Liver (tissue), 9 donors: ENCODE measurements around the gene CCDC9B. TPM values are rescaled to one million over a fixed set of nuclear protein-coding genes. Genes with fewer than 3 reads are reported as not detected.

Experiments used
- DNase-seq: peaks from one replicate; pipeline ENCODE4 v3.0.0-alpha.2; 2017; ENCODE audit warnings: low spot score
- H3K27ac ChIP-seq, 2 donors: one replicate each; pipeline ENCODE4 v1.7.0; 2013; ENCODE audit warnings: inconsistent platforms in 2 of 2, low read length in 2 of 2, control low read depth in 1 of 2, low read depth in 1 of 2, mild to moderate bottlenecking in 1 of 2
- H3K27me3 ChIP-seq, 4 donors: one replicate each; pipeline versions ENCODE4 v1.6.1 to v1.7.0; 2013; ENCODE audit warnings: low read length in 3 of 4, inconsistent platforms in 1 of 4, mild to moderate bottlenecking in 1 of 4, moderate library complexity in 1 of 4; ENCODE audit not compliant: control insufficient read depth in 4 of 4, insufficient read depth in 4 of 4
- H3K36me3 ChIP-seq, 4 donors: one replicate each; pipeline versions ENCODE4 v1.6.1 to v1.7.0; 2013; ENCODE audit warnings: low read length in 3 of 4, mild to moderate bottlenecking in 3 of 4, low read depth in 1 of 4, moderate library complexity in 1 of 4; ENCODE audit not compliant: control insufficient read depth in 4 of 4, insufficient read depth in 3 of 4
- H3K4me1 ChIP-seq, 4 donors: one replicate each; pipeline versions ENCODE4 v1.6.1 to v1.7.0; 2013; ENCODE audit warnings: low read length in 3 of 4, mild to moderate bottlenecking in 3 of 4, moderate library complexity in 1 of 4; ENCODE audit not compliant: control insufficient read depth in 4 of 4, insufficient read depth in 4 of 4
- H3K4me3 ChIP-seq, 3 donors: one replicate each; pipeline versions ENCODE4 v1.6.1 to v1.7.0; 2013; ENCODE audit warnings: low read length in 3 of 3, control low read depth in 1 of 3, low read depth in 1 of 3, mild to moderate bottlenecking in 1 of 3
- H3K9ac ChIP-seq, 2 donors: one replicate each; pipeline ENCODE4 v1.7.0; 2013; ENCODE audit warnings: low read length in 2 of 2, mild to moderate bottlenecking in 2 of 2, moderate library complexity in 2 of 2, control low read depth in 1 of 2, low read depth in 1 of 2
- H3K9me3 ChIP-seq, 4 donors: one replicate each; pipeline versions ENCODE4 v1.6.1 to v1.7.0; 2013; ENCODE audit warnings: low read length in 3 of 4; ENCODE audit not compliant: control insufficient read depth in 4 of 4
- FOXA1 ChIP-seq: IDR thresholded peaks from 2 replicates; pipeline ENCODE4 v1.6.1; 2016; ENCODE audit warnings: antibody characterized with exemption
- FOXA2 ChIP-seq: IDR thresholded peaks from 2 replicates; pipeline ENCODE4 v1.6.1; 2016; ENCODE audit warnings: antibody characterized with exemption
- GABPA ChIP-seq, 2 donors: IDR thresholded peaks in 1 of 2; conservative IDR thresholded peaks in 1 of 2; 2 replicates each; pipeline ENCODE4 v1.6.1; 2016; ENCODE audit warnings: antibody characterized with exemption in 2 of 2, mild to moderate bottlenecking in 1 of 2, moderate library complexity in 1 of 2
- HNF4A ChIP-seq, 2 donors: conservative IDR thresholded peaks; 2 replicates each; pipeline ENCODE4 v1.6.1; 2016; ENCODE audit warnings: antibody characterized with exemption in 2 of 2, mild to moderate bottlenecking in 2 of 2
- JUND ChIP-seq, 2 donors: IDR thresholded peaks; 2 replicates each; pipeline ENCODE4 v1.6.1; 2016; ENCODE audit warnings: antibody characterized with exemption in 2 of 2
- NR2F2 ChIP-seq: IDR thresholded peaks from 2 replicates; pipeline ENCODE4 v1.6.1; 2016; ENCODE audit warnings: antibody characterized with exemption
- RAD21 ChIP-seq, 2 donors: IDR thresholded peaks; 2 replicates each; pipeline ENCODE4 v1.6.1; 2016; ENCODE audit warnings: antibody characterized with exemption in 2 of 2, mild to moderate bottlenecking in 2 of 2
- RXRA ChIP-seq, 2 donors: IDR thresholded peaks; 2 replicates each; pipeline ENCODE4 v1.6.1; 2017 to 2018; ENCODE audit warnings: antibody characterized with exemption in 2 of 2, mild to moderate bottlenecking in 1 of 2
- SP1 ChIP-seq: IDR thresholded peaks from 2 replicates; pipeline ENCODE4 v1.6.1; 2018; ENCODE audit warnings: antibody characterized with exemption, mild to moderate bottlenecking
- TAF1 ChIP-seq: conservative IDR thresholded peaks from 2 replicates; pipeline ENCODE4 v1.6.1; 2016; ENCODE audit warnings: antibody characterized with exemption, mild to moderate bottlenecking
- YY1 ChIP-seq: IDR thresholded peaks from 2 replicates; pipeline ENCODE4 v1.6.1; 2016; ENCODE audit warnings: antibody characterized with exemption, mild to moderate bottlenecking
- WGBS: extraction: QIAGEN DNeasy Blood & Tissue Kit; methylation state at CpG from one replicate; pipeline ENCODE4 v1.1.7; 2013; 5-methylcytosine and 5-hydroxymethylcytosine counted together
- polyA plus RNA-seq, 2 donors: library from polyadenylated mRNA; stranded (reverse) in 1 of 2; unstranded in 1 of 2; fragments of 200-250 nt in 1 of 2; fragments of >200 nt in 1 of 2; fragmentation: Nextera tagmentation in 1 of 2; extraction: Ambion mirVana in 1 of 2; gene quantifications; one replicate each; pipeline versions ENCODE4 v1.2.1 to v1.2.3, GENCODE V29; 2013 to 2015
- total RNA-seq, 2 donors: library from RNA; depleted of rRNA; stranded (reverse); fragments of >200 nt; gene quantifications; one replicate each; pipeline ENCODE4 v1.2.3, GENCODE V29; 2014
- TF ChIP-seq, protein P1 (sequence below): IDR thresholded peaks from 2 replicates; pipeline ENCODE4 v1.6.1; 2016; ENCODE audit warnings: antibody characterized with exemption
- TF ChIP-seq, protein P2 (sequence below): IDR thresholded peaks from 2 replicates; pipeline ENCODE4 v1.6.1; 2016; ENCODE audit warnings: antibody characterized with exemption, mild to moderate bottlenecking
- TF ChIP-seq, protein P3 (sequence below): fragments of 150-350 bp; IDR thresholded peaks from 2 replicates; pipeline ENCODE4 v1.5.1; 2017; ENCODE audit warnings: improper control_type of control experiment, low read depth, low read length; ENCODE audit not compliant: missing input control
- TF ChIP-seq, protein P4 (sequence below): IDR thresholded peaks from 2 replicates; pipeline ENCODE4 v1.6.1; 2016; ENCODE audit warnings: antibody characterized with exemption
- donor health status: healthy.
- donor health status: healthy.
- donor health status: healthy.
- donor health status: healthy.
- donor health status: healthy.

Gene CCDC9B
- total and polyA plus RNA-seq, 4 donors: 0.43 to 4.4 (median 0.73) TPM

DNA sequence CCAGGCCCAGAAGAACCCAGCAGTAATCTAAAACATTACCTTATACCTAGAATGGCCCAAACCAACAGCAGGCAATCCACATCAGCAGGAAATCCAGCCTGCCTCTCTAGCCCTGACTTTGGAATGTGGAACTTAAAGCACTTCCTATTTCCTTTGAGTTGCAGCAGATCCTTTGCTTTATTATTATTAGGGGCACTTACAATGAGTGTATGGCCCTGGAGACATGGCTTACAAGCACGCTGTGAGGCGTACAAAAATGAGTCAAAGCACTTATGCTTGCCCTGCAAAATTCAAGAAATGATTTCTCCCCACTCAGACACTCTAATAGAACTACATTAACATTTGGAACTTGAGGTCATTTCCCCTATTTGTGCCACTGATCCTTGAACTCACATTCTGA lies 32.2 kb upstream of the CCDC9B start (continued):
- TF ChIP-seq RAD21 (IDR thresholded peaks at IDR 0.05) (no peak), JUND (IDR thresholded peaks at IDR 0.05) (no peak), FOXA1 (no peak)

DNA sequence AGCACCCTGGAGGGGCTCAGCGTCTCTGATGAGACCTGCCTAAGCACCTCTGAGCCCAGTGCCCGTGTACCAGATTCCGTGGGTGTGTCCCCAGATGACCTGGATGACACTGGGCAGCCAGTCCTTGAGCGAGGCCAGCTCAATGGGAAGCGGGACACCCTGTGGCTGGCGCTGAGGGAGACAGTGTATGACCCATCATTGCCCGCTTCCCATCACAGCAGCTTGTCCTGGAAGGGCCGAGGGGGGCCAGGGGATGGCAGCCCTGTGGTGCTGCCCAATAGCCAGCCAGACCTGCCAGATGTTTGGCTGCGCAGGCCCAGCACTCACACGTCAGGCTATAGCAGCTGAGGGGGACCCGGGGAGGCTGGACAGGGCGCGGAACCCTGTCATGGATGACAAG lies 29.2 kb upstream of the CCDC9B start:
- Histone ChIP-seq H3K27me3 (no peaks in the 10 kb centered on the region), H3K4me1 (peaks cover 6 to 24% (median 13%) of the 10 kb centered on the region in 4 donors), H3K36me3 (no peaks in the 10 kb centered on the region), H3K9ac (no peak overlapping the region), H3K27ac (no peak overlapping the region), H3K4me3 (no peak overlapping the region), H3K9me3 (no peaks in the 10 kb centered on the region)
- 88% methylated on average over 13 of the region's 13 CpGs for WGBS
- TF ChIP-seq, protein P1, sequence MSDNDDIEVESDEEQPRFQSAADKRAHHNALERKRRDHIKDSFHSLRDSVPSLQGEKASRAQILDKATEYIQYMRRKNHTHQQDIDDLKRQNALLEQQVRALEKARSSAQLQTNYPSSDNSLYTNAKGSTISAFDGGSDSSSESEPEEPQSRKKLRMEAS: no peak
- no peak for DNase-seq

DNA sequence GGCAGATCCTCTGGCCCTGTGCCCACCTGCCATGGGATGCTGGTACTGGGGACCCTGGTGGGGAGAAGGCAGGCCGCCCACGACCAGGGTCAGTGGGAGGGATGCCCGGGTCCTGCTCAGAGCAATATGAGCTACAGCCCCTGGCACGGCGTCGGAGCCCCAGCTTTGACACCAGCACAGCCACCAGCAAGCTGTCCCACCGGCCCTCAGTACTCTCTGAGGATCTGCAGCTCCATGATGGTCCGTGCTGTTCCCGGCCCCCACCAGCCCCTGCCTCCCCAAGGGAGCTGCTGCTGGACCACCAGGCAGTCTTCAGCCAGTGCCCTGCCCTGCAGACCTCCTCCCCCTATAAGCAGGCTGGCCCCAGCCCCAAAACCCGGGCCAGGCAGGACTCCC lies 28.7 kb upstream of the CCDC9B start:
- Histone ChIP-seq H3K36me3 (no peaks in the 10 kb centered on the region), H3K27ac (no peak overlapping the region), H3K9me3 (no peaks in the 10 kb centered on the region), H3K4me3 (no peak overlapping the region), H3K27me3 (no peaks in the 10 kb centered on the region), H3K9ac (no peak overlapping the region), H3K4me1 (peaks cover 6 to 24% (median 13%) of the 10 kb centered on the region in 4 donors)
- WGBS: 92% methylated on average over 10 of the region's 10 CpGs
- DNase-seq: no peak
- TF ChIP-seq SP1: no peak
- no peak for TF ChIP-seq FOXA2
- TF ChIP-seq RXRA (IDR thresholded peaks at IDR 0.05): no peak
- no peak for TF ChIP-seq TAF1
- TF ChIP-seq YY1: no peak
- no peak for TF ChIP-seq HNF4A (conservative IDR thresholded peaks at IDR 0.05)
- no peak for TF ChIP-seq RAD21 (IDR thresholded peaks at IDR 0.05)

DNA sequence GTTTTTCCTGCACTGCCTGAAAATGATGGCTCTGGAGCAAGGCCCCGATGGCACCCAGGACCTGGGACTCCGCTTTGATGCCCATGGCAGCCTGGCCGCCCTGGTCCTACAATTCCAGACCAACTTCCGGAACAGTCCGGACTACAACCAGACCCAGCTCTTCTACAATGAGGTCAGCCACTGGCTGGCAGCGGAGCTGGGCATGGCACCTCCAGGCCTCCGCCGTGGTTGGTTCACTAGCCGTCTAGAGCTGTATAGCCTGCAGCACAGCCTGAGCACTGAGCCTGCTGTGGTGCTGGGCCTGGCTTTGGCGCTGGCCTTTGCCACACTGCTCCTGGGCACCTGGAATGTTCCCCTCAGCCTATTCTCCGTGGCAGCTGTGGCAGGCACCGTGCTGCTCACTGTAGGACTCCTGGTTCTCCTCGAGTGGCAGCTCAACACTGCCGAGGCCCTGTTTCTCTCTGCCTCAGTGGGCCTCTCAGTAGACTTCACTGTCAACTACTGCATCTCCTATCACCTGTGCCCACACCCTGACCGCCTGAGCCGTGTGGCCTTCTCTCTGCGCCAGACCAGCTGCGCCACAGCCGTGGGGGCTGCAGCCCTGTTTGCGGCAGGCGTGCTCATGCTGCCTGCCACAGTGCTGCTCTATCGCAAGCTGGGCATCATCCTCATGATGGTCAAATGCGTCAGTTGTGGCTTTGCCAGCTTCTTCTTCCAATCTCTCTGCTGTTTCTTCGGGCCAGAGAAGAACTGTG lies 28.2 kb upstream of the CCDC9B start:
- Histone ChIP-seq H3K9ac (no peak overlapping the region), H3K9me3 (no peaks in the 10 kb centered on the region), H3K27ac (no peak overlapping the region), H3K4me1 (peaks cover 6 to 24% (median 13%) of the 10 kb centered on the region in 4 donors), H3K27me3 (no peaks in the 10 kb centered on the region), H3K4me3 (no peak overlapping the region), H3K36me3 (no peaks in the 10 kb centered on the region)
- 97% methylated on average over 24 of the region's 24 CpGs for WGBS
- DNase-seq: no peak
- TF ChIP-seq NR2F2 (no peak), HNF4A (conservative IDR thresholded peaks at IDR 0.05) (no peak), JUND (IDR thresholded peaks at IDR 0.05) (no peak), SP1 (no peak), GABPA (IDR thresholded peaks at IDR 0.05 in 1 of 2, conservative IDR thresholded peaks at IDR 0.05 in 1 of 2) (no peak), YY1 (no peak)
- TF ChIP-seq, protein P1: no peak
- TF ChIP-seq, protein P2, sequence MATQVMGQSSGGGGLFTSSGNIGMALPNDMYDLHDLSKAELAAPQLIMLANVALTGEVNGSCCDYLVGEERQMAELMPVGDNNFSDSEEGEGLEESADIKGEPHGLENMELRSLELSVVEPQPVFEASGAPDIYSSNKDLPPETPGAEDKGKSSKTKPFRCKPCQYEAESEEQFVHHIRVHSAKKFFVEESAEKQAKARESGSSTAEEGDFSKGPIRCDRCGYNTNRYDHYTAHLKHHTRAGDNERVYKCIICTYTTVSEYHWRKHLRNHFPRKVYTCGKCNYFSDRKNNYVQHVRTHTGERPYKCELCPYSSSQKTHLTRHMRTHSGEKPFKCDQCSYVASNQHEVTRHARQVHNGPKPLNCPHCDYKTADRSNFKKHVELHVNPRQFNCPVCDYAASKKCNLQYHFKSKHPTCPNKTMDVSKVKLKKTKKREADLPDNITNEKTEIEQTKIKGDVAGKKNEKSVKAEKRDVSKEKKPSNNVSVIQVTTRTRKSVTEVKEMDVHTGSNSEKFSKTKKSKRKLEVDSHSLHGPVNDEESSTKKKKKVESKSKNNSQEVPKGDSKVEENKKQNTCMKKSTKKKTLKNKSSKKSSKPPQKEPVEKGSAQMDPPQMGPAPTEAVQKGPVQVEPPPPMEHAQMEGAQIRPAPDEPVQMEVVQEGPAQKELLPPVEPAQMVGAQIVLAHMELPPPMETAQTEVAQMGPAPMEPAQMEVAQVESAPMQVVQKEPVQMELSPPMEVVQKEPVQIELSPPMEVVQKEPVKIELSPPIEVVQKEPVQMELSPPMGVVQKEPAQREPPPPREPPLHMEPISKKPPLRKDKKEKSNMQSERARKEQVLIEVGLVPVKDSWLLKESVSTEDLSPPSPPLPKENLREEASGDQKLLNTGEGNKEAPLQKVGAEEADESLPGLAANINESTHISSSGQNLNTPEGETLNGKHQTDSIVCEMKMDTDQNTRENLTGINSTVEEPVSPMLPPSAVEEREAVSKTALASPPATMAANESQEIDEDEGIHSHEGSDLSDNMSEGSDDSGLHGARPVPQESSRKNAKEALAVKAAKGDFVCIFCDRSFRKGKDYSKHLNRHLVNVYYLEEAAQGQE: no peak
- TF ChIP-seq, protein P3, sequence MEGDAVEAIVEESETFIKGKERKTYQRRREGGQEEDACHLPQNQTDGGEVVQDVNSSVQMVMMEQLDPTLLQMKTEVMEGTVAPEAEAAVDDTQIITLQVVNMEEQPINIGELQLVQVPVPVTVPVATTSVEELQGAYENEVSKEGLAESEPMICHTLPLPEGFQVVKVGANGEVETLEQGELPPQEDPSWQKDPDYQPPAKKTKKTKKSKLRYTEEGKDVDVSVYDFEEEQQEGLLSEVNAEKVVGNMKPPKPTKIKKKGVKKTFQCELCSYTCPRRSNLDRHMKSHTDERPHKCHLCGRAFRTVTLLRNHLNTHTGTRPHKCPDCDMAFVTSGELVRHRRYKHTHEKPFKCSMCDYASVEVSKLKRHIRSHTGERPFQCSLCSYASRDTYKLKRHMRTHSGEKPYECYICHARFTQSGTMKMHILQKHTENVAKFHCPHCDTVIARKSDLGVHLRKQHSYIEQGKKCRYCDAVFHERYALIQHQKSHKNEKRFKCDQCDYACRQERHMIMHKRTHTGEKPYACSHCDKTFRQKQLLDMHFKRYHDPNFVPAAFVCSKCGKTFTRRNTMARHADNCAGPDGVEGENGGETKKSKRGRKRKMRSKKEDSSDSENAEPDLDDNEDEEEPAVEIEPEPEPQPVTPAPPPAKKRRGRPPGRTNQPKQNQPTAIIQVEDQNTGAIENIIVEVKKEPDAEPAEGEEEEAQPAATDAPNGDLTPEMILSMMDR: no peak
- TF ChIP-seq, protein P4, sequence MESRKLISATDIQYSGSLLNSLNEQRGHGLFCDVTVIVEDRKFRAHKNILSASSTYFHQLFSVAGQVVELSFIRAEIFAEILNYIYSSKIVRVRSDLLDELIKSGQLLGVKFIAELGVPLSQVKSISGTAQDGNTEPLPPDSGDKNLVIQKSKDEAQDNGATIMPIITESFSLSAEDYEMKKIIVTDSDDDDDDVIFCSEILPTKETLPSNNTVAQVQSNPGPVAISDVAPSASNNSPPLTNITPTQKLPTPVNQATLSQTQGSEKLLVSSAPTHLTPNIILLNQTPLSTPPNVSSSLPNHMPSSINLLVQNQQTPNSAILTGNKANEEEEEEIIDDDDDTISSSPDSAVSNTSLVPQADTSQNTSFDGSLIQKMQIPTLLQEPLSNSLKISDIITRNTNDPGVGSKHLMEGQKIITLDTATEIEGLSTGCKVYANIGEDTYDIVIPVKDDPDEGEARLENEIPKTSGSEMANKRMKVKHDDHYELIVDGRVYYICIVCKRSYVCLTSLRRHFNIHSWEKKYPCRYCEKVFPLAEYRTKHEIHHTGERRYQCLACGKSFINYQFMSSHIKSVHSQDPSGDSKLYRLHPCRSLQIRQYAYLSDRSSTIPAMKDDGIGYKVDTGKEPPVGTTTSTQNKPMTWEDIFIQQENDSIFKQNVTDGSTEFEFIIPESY: no peak
